ENCODE results near the gene ZNF568.
A peak's percentile ranks its signal among the peaks of the same experiment; 100 is the strongest.

ZNF568 gene

DNA sequence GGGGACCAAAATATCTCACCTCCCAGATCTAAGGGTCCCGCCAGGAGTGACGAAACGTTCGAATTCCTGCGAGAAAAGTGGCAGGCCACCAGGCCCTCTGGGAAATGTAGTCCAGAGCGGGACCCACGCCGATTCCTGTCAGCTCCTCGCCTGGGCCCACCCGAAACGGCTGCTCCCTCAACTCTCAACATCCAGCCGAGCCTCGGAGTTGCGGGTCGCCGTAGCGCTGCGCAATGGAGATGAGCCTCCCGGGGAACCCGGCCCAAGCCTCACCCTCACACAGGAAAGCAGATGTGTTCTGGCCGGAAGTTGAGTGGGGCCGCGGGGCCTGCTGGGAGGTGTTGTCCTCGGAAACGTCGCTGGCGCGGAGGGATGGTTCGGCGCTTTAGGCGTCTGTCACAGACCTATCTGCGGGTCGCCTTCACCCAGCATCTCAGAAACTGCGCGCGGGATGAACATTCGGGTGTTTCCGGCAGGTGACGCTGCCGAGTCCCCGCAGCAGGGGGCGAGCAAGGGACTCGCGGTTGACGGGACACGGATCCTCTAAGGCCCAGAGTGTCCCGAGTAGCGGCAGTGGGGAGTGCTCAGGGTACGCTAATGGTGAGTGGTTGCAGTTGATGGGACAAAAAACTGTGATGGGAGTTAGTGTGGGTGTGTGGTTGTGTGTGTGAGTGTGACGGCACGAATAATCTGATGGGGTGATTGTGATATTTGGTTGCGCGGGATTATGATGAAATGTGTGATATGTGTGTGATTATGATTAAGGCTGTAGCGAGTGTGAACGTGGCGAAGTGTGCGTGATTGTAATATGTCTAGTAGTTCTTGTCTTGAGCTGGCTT, at the start of gene ZNF568, which contains the start of gene ZNF829:
Gene ZNF568, plus strand, starts transcription at position 341 of the 839 bp plus-strand sequence. CDS start 6,439 bp downstream, outside the sequence.
Gene ZNF829, minus strand, starts transcription at position 300 of the 839 bp plus-strand sequence. CDS start 1,124 bp downstream, outside the sequence.
- Histone ChIP-seq H3K27ac (peak within 1 kb of the TSS; percentile 82), H3K4me3 (ENCODE audit: low read depth, low read length) (peak within 1 kb of the TSS; percentile 86), H3K36me3 (replicated peaks) (peaks cover 10% of the 10 kb centered on the region), H3K27me3 (replicated peaks) (no peaks in the 10 kb centered on the region)
- peak; percentile 90 for DNase-seq
- in situ Hi-C loops (cut with HindIII; ENCODE audit: low pct_ligation_motif_present, low sequenced_read_pairs): no loop called here
- peak; percentile 85 for TF ChIP-seq CTCF (IDR thresholded peaks at IDR 0.05; ENCODE audit: low read depth, low read length, missing control alignments)

- in situ Hi-C loops (cut with HindIII; ENCODE audit: low pct_ligation_motif_present, low sequenced_read_pairs): no loop called here
- Histone ChIP-seq H3K27me3 (replicated peaks) (no peaks in the 10 kb centered on the region), H3K36me3 (replicated peaks) (no peaks in the 10 kb centered on the region), H3K4me3 (ENCODE audit: low read depth, low read length) (no peak overlapping the region), H3K27ac (no peak overlapping the region)
- TF ChIP-seq CTCF (IDR thresholded peaks at IDR 0.05; ENCODE audit: low read depth, low read length, missing control alignments): no peak
- DNase-seq: no peak
Observed at GRCh38 chr19:36876993-36877938, 38.9 kb upstream of the ZNF568 start.

GRCh38 chr19:36891768-36892357, 24.3 kb upstream of the ZNF568 start:
- no peaks in the 10 kb centered on the region for H3K27me3 ChIP-seq (replicated peaks)
- no peak overlapping the region for H3K27ac ChIP-seq
- DNase-seq: no peak
- no peak for TF ChIP-seq CTCF (IDR thresholded peaks at IDR 0.05; ENCODE audit: low read depth, low read length, missing control alignments)
- H3K4me3 ChIP-seq (ENCODE audit: low read depth, low read length): no peak overlapping the region
- in situ Hi-C loops (cut with HindIII; ENCODE audit: low pct_ligation_motif_present, low sequenced_read_pairs): no loop called here
- H3K36me3 ChIP-seq (replicated peaks): peaks cover 15% of the 10 kb centered on the region

DNA sequence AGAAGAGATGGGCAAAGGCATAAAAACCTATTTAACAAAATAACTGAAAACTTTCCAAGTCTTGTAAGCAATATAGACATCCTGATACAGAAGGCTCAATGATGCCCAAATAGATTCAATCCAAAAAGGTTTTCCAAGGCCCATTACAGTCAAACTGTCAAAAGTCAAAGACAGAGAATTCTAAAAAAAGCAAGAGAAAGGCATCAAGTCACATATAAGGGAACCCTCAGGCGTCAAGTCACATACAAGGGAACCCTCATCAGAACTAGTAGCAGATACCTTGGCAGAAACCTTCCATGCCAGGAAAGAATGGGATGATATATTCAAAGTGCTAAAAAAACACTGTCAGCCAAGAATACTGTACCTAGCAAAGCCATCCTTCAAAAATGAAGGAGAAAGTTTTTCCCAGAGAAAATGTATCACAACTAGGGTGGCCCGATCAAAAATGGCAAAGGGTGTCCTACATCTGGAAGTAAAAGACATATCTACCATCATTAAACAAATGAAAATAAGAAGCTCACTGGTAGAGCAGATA, 21.2 kb upstream of the ZNF568 start:
- no peak for TF ChIP-seq CTCF (IDR thresholded peaks at IDR 0.05; ENCODE audit: low read depth, low read length, missing control alignments)
- Histone ChIP-seq H3K4me3 (ENCODE audit: low read depth, low read length) (no peak overlapping the region), H3K27ac (no peak overlapping the region), H3K27me3 (replicated peaks) (no peaks in the 10 kb centered on the region), H3K36me3 (replicated peaks) (peaks cover 15% of the 10 kb centered on the region)
- no peak for DNase-seq
- in situ Hi-C loops (cut with HindIII; ENCODE audit: low pct_ligation_motif_present, low sequenced_read_pairs): no loop called here

DNA sequence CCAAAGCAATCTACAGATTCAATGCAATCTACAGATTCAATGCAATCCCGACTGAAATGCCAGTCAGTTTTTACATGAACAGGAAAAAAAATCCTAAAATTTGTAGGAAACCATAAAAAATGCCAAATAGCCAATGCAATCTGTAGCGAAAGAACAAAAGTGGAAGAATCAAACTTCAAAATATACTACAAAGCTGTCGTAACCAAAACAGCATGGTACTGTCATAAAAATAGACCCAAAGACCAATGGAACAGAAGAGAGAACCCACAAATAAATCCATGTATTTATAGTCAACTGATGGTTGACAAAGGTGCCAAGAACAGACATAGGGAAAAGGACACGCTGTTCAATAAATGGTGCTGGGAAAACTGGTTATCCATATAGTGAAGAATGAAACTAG, 17.7 kb upstream of the ZNF568 start:
- H3K27ac ChIP-seq: no peak overlapping the region
- TF ChIP-seq CTCF (IDR thresholded peaks at IDR 0.05; ENCODE audit: low read depth, low read length, missing control alignments): no peak
- H3K4me3 ChIP-seq (ENCODE audit: low read depth, low read length): no peak overlapping the region
- DNase-seq: no peak
- H3K36me3 ChIP-seq (replicated peaks): peaks cover 2% of the 10 kb centered on the region
- no peaks in the 10 kb centered on the region for H3K27me3 ChIP-seq (replicated peaks)
- in situ Hi-C loops (cut with HindIII; ENCODE audit: low pct_ligation_motif_present, low sequenced_read_pairs): no loop called here
